ENCODE measurements around the gene TENM4.

GRCh38 chr11:79472819-79473529 is 32.1 kb upstream of the TENM4 start:
- TF ChIP-seq FOXK1 (CRISPR knock-in tag; IDR thresholded peaks at IDR 0.05), result no peak
- TF ChIP-seq SP1 (CRISPR knock-in tag; conservative IDR thresholded peaks at IDR 0.05), result no peak; the same call in 1 of the 2 replicates

Measured in WTC11 (cell line).